ENCODE data around the gene CD14.
"Not testable (repeated sequence)": the region's sequence is repeated elsewhere in the genome, so short reads cannot be mapped to it uniquely, and the experiment has no call there.

CD14 gene

GRCh38 chr5:140593070-140593469 lies 39.9 kb downstream of the CD14 start:
- DNase-seq, result not testable (repeated sequence)

DNA sequence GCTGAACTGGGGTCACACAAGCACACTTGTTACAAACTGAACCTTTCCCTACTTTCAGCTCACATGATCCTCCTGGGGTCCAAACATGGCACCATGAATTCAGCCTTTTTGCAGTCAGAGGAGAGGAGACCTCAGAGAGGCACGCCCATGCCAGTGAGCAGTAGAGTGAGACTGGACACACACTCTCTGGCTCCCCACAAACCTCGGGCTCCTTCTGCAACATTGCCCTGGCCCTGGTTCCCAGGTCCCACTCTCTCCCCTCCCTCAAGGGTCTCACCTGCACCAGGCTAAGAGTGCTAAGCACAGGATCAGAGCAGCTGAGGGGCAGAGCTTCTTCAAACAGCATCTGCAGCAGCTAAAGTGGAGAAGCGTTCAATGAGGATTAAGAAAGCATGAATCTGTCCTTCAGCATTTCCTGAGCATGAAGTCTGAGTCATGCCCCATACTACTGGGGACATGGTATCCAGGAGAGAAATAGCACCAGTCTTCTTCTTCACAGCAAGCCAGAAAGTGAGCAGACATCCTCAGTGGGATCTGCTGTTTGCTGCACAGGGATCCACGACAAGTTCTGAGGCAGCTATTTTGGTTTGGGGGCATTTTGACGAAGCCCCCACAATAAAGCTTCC lies 41.1 kb downstream of the CD14 start:
- DNase-seq, result no peak

GRCh38 chr5:140590861-140591260 lies 42.1 kb downstream of the CD14 start:
- no peak for DNase-seq

GRCh38 chr5:140588311-140589070 lies 44.5 kb downstream of the CD14 start:
- DNase-seq, result no peak

GRCh38 chr5:140587495-140587894 lies 45.5 kb downstream of the CD14 start:
- no peak for DNase-seq
